IMR-90 (cell line): Measurements from ENCODE around the gene GCSH. TPM values are rescaled to one million over a fixed set of nuclear protein-coding genes. Genes with fewer than 3 reads are reported as not detected.

ENCODE experiments used
- ATAC-seq: fragments of 200-7000 bp; cut with Tn5 transposase; 2 replicates; pipeline ENCODE4 v1.9.1; 2020; ENCODE audit warnings: low read depth, mild to moderate bottlenecking, moderate library complexity
- BruUV-seq: library from RNA; stranded (reverse); fragments of 400-500 nt; replicated peaks from 2 replicates; lab custom pipeline; 2021; lab: Mats Ljungman, UMichigan
- CTCF ChIA-PET: fragments of 300-600 bp; formaldehyde crosslinking; extraction: SDS; loops from one replicate; lab custom pipeline; 2021; ENCODE audit warnings: antibody characterized with exemption; lab: Yijun Ruan, JAX
- POLR2A ChIA-PET: fragments of 300-600 bp; sonication (Branson Sonifier 250); formaldehyde crosslinking; loops from one replicate; lab custom pipeline; 2022; ENCODE audit warnings: antibody characterized with exemption; ENCODE audit not compliant: unreplicated experiment; lab: Charles Lee
- DNase-seq: peaks from one replicate; pipeline ENCODE4 v3.0.0; 2013
- H2AFZ ChIP-seq: replicated peaks from 2 replicates; pipeline ENCODE3; 2013; ENCODE audit warnings: low read length, mild to moderate bottlenecking; ENCODE audit not compliant: poor library complexity
- H2AK5ac ChIP-seq: 2 replicates; pipeline ENCODE4 v1.6.1; 2013; ENCODE audit warnings: low read depth, low read length, inconsistent platforms
- H2AK9ac ChIP-seq: replicated peaks from 2 replicates; pipeline ENCODE3; 2013; ENCODE audit warnings: mild to moderate bottlenecking, low read depth, low read length, moderate library complexity; ENCODE audit not compliant: poor library complexity
- H2BK120ac ChIP-seq: 2 replicates; pipeline ENCODE4 v1.6.1; 2013; ENCODE audit warnings: low read depth, low read length, inconsistent platforms
- H2BK15ac ChIP-seq: 3 replicates; pipeline ENCODE4 v1.6.1; 2013; ENCODE audit warnings: low read depth, low read length, inconsistent platforms
- H2BK20ac ChIP-seq: 2 replicates; pipeline ENCODE4 v1.6.1; 2013; ENCODE audit warnings: low read depth, mild to moderate bottlenecking, inconsistent platforms, low read length, moderate library complexity
- H2BK5ac ChIP-seq: 2 replicates; pipeline ENCODE4 v1.6.1; 2013; ENCODE audit warnings: mild to moderate bottlenecking, low read depth, low read length, inconsistent platforms; ENCODE audit not compliant: poor library complexity, severe bottlenecking
- H3K14ac ChIP-seq: replicated peaks from 2 replicates; pipeline ENCODE4 v1.6.1; 2013; ENCODE audit warnings: low read depth, low read length, inconsistent platforms
- H3K18ac ChIP-seq: 2 replicates; pipeline ENCODE4 v1.6.1; 2013; ENCODE audit warnings: low read depth, low read length, control low read depth
- H3K23ac ChIP-seq: 2 replicates; pipeline ENCODE4 v1.6.1; 2013; ENCODE audit warnings: low read depth, low read length, inconsistent platforms
- H3K27ac ChIP-seq: 2 replicates; pipeline ENCODE4 v1.5.1; 2013; ENCODE audit warnings: mild to moderate bottlenecking, control low read depth, low read length; ENCODE audit not compliant: insufficient read depth
- H3K27me3 ChIP-seq: 2 replicates; pipeline ENCODE4 v1.6.1; 2013; ENCODE audit warnings: low read length; ENCODE audit not compliant: control insufficient read depth, insufficient read depth
- H3K36me3 ChIP-seq: 2 replicates; pipeline ENCODE4 v1.6.1; 2013; ENCODE audit warnings: low read length, mixed read lengths; ENCODE audit not compliant: control insufficient read depth, insufficient read depth
- H3K4ac ChIP-seq: 2 replicates; pipeline ENCODE4 v1.6.1; 2013; ENCODE audit warnings: low read depth, low read length, inconsistent platforms
- H3K4me1 ChIP-seq: 2 replicates; pipeline ENCODE4 v1.6.1; 2013; ENCODE audit warnings: low read length, mixed read lengths; ENCODE audit not compliant: control insufficient read depth, insufficient read depth
- H3K4me2 ChIP-seq: 2 replicates; pipeline ENCODE4 v1.6.1; 2013; ENCODE audit warnings: low read depth, mild to moderate bottlenecking, control low read depth, low read length, moderate library complexity
- H3K4me3 ChIP-seq: 2 replicates; pipeline ENCODE4 v1.5.1; 2013; ENCODE audit warnings: low read depth, mild to moderate bottlenecking, control low read depth, low read length, moderate library complexity; ENCODE audit not compliant: insufficient read depth
- H3K56ac ChIP-seq: 2 replicates; pipeline ENCODE4 v1.6.1; 2013; ENCODE audit warnings: low read length, inconsistent platforms; ENCODE audit not compliant: insufficient read depth; ENCODE audit errors: extremely low read depth
- H3K79me1 ChIP-seq, 2 experiments: 2 replicates each; pipeline ENCODE4 v1.6.1; 2013; ENCODE audit warnings: low read length in 2 of 2, inconsistent platforms in 1 of 2, low read depth in 1 of 2
- H3K9ac ChIP-seq: 2 replicates; pipeline ENCODE4 v1.6.1; 2013; ENCODE audit warnings: low read depth, low read length, control low read depth
- H3K9me1 ChIP-seq: 2 replicates; pipeline ENCODE4 v1.6.1; 2013; ENCODE audit warnings: low read length, inconsistent platforms; ENCODE audit not compliant: insufficient read depth
- H3K9me3 ChIP-seq: 2 replicates; pipeline ENCODE4 v1.6.1; 2013; ENCODE audit warnings: low read length; ENCODE audit not compliant: control insufficient read depth, insufficient read depth
- H4K20me1 ChIP-seq: 2 replicates; pipeline ENCODE4 v1.6.1; 2013; ENCODE audit warnings: low read length, inconsistent platforms; ENCODE audit not compliant: insufficient read depth
- H4K5ac ChIP-seq: 2 replicates; pipeline ENCODE4 v1.6.1; 2013; ENCODE audit warnings: mild to moderate bottlenecking, low read depth, low read length, control low read depth
- H4K8ac ChIP-seq, 2 experiments: 2 replicates each; pipeline ENCODE4 v1.6.1; 2013; ENCODE audit warnings: low read depth in 2 of 2, low read length in 2 of 2, control low read depth in 1 of 2, inconsistent platforms in 1 of 2
- H4K91ac ChIP-seq: 2 replicates; pipeline ENCODE4 v1.6.1; 2013; ENCODE audit warnings: low read depth, low read length, inconsistent platforms; ENCODE audit not compliant: insufficient read depth
- CEBPB ChIP-seq: IDR thresholded peaks from 2 replicates; pipeline ENCODE4 v1.6.1; 2012; ENCODE audit warnings: low read depth, low read length, improper control_type of control experiment
- CHD1 ChIP-seq: IDR thresholded peaks from 2 replicates; pipeline ENCODE4 v1.6.1; 2012; ENCODE audit warnings: low read depth, low read length, improper control_type of control experiment
- CTCF ChIP-seq: conservative IDR thresholded peaks from 2 replicates; pipeline ENCODE4 v1.5.1; 2012; ENCODE audit warnings: mild to moderate bottlenecking, low read depth, low read length, improper control_type of control experiment
- ELK1 ChIP-seq: fragments of 150-350 bp; IDR thresholded peaks from 2 replicates; pipeline ENCODE4 v1.6.1; 2016; ENCODE audit warnings: low read depth, mild to moderate bottlenecking, low read length, moderate library complexity, borderline replicate concordance
- FOS ChIP-seq: fragments of 150-350 bp; IDR thresholded peaks from 2 replicates; pipeline ENCODE4 v1.6.1; 2016; ENCODE audit warnings: low read depth, low read length
- MAFK ChIP-seq: IDR thresholded peaks from 2 replicates; pipeline ENCODE4 v1.6.1; 2012; ENCODE audit warnings: low read depth, low read length, improper control_type of control experiment
- MXI1 ChIP-seq: IDR thresholded peaks from 2 replicates; pipeline ENCODE4 v1.6.1; 2012; ENCODE audit warnings: low read depth, mild to moderate bottlenecking, low read length, moderate library complexity, borderline replicate concordance
- POLR2A ChIP-seq: IDR thresholded peaks from 2 replicates; pipeline ENCODE4 v1.6.1; 2012; ENCODE audit warnings: mild to moderate bottlenecking, low read depth, low read length
- RAD21 ChIP-seq: IDR thresholded peaks from 2 replicates; pipeline ENCODE4 v1.6.1; 2012; ENCODE audit warnings: low read length, improper control_type of control experiment
- RCOR1 ChIP-seq: IDR thresholded peaks from 2 replicates; pipeline ENCODE4 v1.6.1; 2012; ENCODE audit warnings: mild to moderate bottlenecking, low read length, improper control_type of control experiment; ENCODE audit not compliant: insufficient replicate concordance
- SMC3 ChIP-seq: fragments of 150-350 bp; IDR thresholded peaks from 2 replicates; pipeline ENCODE4 v1.6.1; 2016; ENCODE audit warnings: low read depth, mild to moderate bottlenecking, antibody characterized with exemption, low read length, moderate library complexity
- USF2 ChIP-seq: fragments of 150-350 bp; IDR thresholded peaks from 2 replicates; pipeline ENCODE4 v1.6.1; 2017; ENCODE audit warnings: mild to moderate bottlenecking, antibody characterized with exemption, low read length, low read depth
- WGBS, 2 experiments: methylation state at CpG; one replicate each; pipeline versions ENCODE4 v1.1.5 to v1.1.7; 2013; ENCODE audit warnings: missing lambda C conversion rate in 2 of 2; ENCODE audit not compliant: insufficient read length in 1 of 2; ENCODE audit errors: extremely low coverage in 2 of 2; 5-methylcytosine and 5-hydroxymethylcytosine counted together
- dilution Hi-C: fragments of 300-500 bp; cut with HindIII; formaldehyde crosslinking; loops from one replicate; pipeline ENCODE4 v1.14.3; 2018; ENCODE audit warnings: low sequenced_read_pairs; ENCODE audit not compliant: unreplicated experiment
- in situ Hi-C: fragments of 300-500 bp; cut with MboI; formaldehyde crosslinking; loops from 3 replicates; pipeline ENCODE4 v1.14.3; 2019; ENCODE audit warnings: low sequenced_read_pairs, inconsistent platforms, mixed read lengths
- intact Hi-C: fragments of 100-400 bp; cut with micrococcal nuclease; formaldehyde crosslinking; loops from 2 replicates; pipeline ENCODE4 v1.10.0; 2022
- polyA plus RNA-seq, 3 experiments: library from polyadenylated mRNA; depleted of rRNA; stranded (reverse); fragments of >200 nt; gene quantifications; 2 replicates each; pipeline ENCODE4 v1.2.3, GENCODE V29; 2012; ENCODE audit warnings: low replicate concordance in 1 of 3
- total RNA-seq: library from RNA; depleted of rRNA; stranded (reverse); fragments of >200 nt; gene quantifications from 2 replicates; pipeline ENCODE4 v1.2.3, GENCODE V29; 2012

Gene GCSH
- total and polyA plus RNA-seq, 2 of the 4 experiments (the other 2 are of a cell fraction), result 9.3 to 21.2 TPM

GRCh38 chr16:81140930-81141780 lies 45.0 kb upstream of the GCSH start:
- Histone ChIP-seq H3K4ac (no peak overlapping the region), H3K9me1 (no peaks in the 10 kb centered on the region), H2BK20ac (no peak overlapping the region), H3K79me1 (no peaks in the 10 kb centered on the region), H3K23ac (no peak overlapping the region), H2AK5ac (no peak overlapping the region), H4K20me1 (no peaks in the 10 kb centered on the region), H3K4me3 (no peak overlapping the region), H2BK5ac (no peak overlapping the region), H4K91ac (no peak overlapping the region), H2BK120ac (no peak overlapping the region), H4K5ac (no peak overlapping the region), H3K27ac (no peak overlapping the region), H2BK15ac (no peak overlapping the region), H3K9ac (no peak overlapping the region), H2AFZ (no peak overlapping the region), H3K36me3 (no peaks in the 10 kb centered on the region), H3K56ac (no peak overlapping the region), H3K4me2 (no peak overlapping the region), H3K27me3 (peaks cover 6% of the 10 kb centered on the region), H2AK9ac (no peak overlapping the region), H3K14ac (no peak overlapping the region), H3K4me1 (no peaks in the 10 kb centered on the region; the same call in 1 of the 2 replicates), H3K9me3 (no peaks in the 10 kb centered on the region), H3K18ac (no peak overlapping the region), H4K8ac (no peak overlapping the region)
- in situ Hi-C loops (no loop called here), dilution Hi-C loops (no loop called here), intact Hi-C loops (no loop called here)
- no TSS peak for BruUV-seq
- TF ChIP-seq USF2 (no peak), ELK1 (no peak), FOS (no peak), MXI1 (no peak), CTCF (no peak), MAFK (no peak), POLR2A (no peak), CHD1 (no peak), RAD21 (no peak), SMC3 (no peak), CEBPB (no peak), RCOR1 (no peak)
- ChIA-PET CTCF (interaction anchor here (0.5 to 1.4 kb wide), 3 partner anchors 12 to 249 kb away, joined by 3 read pairs; no protein-coding TSS in a partner anchor), POLR2A (no interaction called here)
- 77% methylated on average over 9 of the region's 21 CpGs; no CpG with 5 or more reads in 1 of the 2 experiments for WGBS, 2 experiments
- DNase-seq (no peak), ATAC-seq (no peak)
